GM21737 (cell line): ENCODE results near the gene GBE1.

Source experiments
- ATAC-seq: cut with Tn5 transposase; IDR thresholded peaks from one replicate; pipeline ENCODE4 v1.9.1; 2021; ENCODE audit warnings: mild to moderate bottlenecking, moderate library complexity; ENCODE audit not compliant: unreplicated experiment

Gene GBE1

GRCh38 chr3:81476692-81477091, 284.8 kb downstream of the GBE1 start:
- ATAC-seq: no peak

- no peak for ATAC-seq
Observed at GRCh38 chr3:81472600-81473362, 288.7 kb downstream of the GBE1 start.

- no peak for ATAC-seq
Observed at GRCh38 chr3:81470524-81471278, 290.7 kb downstream of the GBE1 start.

GRCh38 chr3:81468391-81468790, 293.1 kb downstream of the GBE1 start:
- no peak for ATAC-seq

DNA sequence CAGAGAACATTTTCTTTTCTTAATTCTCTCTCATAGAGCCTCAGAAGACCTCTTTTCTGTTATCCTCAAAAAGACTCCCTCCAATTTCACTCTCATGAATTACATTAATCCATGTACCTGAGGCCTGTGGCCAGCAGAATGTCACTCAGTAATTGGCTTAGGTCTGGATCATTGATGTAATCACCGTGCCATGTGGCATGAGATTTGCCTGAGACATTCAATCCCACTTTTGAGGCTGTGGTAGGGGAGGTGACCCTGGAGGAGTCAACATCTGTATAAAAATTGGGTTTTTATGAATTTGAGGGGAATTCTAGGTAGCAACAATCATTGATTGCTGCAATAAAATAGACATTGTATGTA, 295.3 kb downstream of the GBE1 start:
- ATAC-seq: no peak

DNA sequence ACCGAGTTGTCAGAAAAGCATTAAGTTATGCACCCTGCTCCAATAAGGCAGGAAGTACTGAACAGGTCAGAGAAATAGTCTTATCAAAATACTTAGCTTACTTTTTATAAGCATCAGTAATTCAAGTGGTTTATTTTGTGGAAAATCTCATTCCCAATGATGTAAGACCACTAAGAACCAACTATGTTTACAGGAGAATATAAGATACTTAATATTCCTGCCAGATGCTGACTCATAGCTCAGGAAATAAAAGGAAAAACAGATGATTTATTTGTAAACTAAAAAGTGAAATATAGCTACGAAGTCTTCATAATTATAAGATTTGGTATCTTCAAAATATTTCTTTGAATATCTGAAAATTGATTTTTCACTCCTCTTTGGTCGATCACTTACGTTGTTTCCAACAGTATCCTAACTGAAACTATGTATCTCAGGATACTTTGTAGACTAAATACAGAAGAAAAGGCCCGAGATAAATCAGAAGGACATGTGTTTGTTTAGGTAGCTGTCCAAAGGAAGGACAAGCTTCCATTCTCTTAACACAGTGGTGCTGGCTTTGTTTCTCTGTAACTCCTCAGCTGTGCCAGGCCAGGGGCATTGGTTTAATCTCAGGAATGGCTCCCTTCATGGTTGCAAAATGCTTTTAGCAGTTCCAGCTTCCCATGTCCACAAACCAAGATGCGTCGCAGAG, 295.8 kb downstream of the GBE1 start:
- ATAC-seq: no peak

DNA sequence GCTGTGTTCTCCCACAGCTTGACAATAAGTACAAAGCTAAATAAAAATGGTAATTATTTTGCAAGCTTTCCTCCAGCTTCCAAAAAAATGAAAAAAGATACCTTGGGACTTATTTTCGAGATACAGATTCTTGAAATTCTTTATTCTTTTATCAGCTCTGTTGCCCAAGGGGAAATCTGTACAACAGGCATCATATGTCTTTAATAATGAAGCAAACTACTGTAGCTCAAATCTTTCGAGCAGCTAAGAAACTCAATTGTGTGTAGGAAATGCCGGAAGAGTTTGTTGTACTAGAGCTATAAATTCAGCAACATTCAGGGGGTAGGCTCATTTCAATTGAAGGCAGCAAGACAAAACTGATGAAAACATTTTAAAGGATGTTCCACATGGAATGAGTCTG, 297.7 kb downstream of the GBE1 start:
- ATAC-seq: no peak

- ATAC-seq: no peak
Observed at GRCh38 chr3:81462921-81463320, 298.5 kb downstream of the GBE1 start.

- ATAC-seq: no peak
Observed at GRCh38 chr3:81459733-81460132, 301.7 kb downstream of the GBE1 start.

DNA sequence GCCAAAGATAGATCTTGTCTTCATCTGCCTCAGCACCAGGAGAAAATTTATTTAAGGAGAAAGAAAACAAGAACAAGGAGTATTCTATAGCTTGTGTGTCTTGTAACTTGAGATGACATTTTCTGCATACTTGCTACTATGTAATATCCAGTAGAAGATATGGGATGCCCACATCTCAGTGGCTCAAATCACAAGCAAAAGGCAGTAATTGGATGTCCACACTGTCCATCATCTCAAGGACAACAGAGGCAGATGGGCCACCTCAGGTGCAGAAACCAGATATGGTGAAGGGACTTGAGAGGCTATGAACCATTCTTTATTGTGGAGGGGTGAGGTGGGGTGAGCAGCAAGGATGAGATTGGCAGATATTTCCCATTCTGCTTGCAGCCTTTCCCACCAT, 309.0 kb downstream of the GBE1 start:
- no peak for ATAC-seq

DNA sequence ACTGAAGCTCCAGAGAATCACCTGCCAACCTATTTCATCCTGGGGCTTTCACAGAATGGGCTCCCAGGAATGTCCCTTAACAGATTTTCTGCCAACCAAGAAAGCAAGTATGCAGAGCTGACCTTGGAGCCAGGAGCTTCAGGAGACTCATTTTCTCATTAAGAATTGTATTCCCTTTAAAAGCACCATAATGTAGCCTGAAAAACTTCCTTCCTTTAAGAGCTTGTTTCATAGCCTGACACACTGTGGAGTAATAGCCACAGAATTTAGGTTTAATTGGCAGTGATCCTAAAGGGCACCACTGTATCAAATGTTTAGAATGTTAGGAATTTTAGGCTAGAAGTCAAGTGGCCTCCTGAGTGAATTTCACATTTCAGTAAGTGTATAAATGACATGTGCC, 309.8 kb downstream of the GBE1 start:
- ATAC-seq: no peak

DNA sequence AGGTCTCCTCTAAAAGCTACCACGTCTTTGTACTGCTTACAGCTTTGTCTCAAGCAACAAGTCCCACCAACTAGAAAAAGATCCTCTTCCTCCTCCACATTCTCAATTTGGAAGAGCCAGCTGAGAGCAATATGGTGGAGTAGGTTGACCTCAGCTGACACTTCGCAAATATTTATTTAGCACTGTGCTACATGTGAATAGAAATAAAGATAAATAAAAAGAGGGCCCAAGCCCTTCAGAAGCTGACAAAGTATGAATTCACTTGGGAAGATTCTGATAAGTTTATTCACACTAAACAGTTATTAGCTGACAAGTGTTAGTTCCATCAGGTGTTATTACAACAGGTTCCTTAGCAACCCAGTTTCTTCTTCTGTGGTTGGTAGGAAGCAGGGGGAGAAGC, 310.3 kb downstream of the GBE1 start:
- no peak for ATAC-seq

GRCh38 chr3:81446806-81447205, 314.6 kb downstream of the GBE1 start:
- no peak for ATAC-seq

DNA sequence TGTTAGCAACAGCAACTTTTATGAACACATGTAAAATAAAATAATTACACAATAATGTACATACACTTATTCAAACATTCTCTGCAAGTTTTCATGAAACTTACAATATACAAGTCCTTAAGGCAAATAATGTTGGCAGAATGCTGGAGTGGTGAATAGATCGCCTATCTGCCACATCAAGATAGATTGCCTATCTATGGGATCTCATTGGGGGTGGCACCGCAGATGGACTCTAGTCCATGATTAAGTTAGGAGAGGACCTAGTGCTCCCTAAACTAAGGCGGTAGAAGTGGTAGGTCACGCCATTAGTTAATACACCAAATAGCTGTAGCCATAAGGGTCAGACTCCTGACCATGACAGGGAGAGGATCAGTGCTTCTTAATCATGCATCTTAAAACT, 315.7 kb downstream of the GBE1 start:
- no peak for ATAC-seq

GRCh38 chr3:81444817-81445460, 316.5 kb downstream of the GBE1 start:
- ATAC-seq: no peak

DNA sequence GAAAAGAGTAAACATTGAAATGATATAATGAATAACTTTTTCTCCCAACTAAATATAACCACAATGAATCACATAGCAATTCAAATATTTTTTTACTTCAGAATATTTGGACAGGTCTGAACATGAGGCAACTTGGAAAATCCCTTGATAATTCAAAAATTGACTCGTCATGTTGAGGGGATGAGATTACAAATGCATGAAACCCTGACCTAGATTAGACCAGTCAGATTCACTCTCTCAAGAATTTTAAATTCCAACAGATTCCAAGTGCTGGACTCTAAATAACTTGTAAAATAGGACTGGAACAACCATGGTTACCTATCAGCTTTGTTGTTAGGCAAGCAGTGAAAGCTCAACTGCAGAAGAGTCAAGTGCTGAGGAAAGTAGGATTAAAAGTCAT, 317.5 kb downstream of the GBE1 start:
- ATAC-seq: no peak

GRCh38 chr3:81443457-81443782, 318.0 kb downstream of the GBE1 start:
- ATAC-seq: no peak

DNA sequence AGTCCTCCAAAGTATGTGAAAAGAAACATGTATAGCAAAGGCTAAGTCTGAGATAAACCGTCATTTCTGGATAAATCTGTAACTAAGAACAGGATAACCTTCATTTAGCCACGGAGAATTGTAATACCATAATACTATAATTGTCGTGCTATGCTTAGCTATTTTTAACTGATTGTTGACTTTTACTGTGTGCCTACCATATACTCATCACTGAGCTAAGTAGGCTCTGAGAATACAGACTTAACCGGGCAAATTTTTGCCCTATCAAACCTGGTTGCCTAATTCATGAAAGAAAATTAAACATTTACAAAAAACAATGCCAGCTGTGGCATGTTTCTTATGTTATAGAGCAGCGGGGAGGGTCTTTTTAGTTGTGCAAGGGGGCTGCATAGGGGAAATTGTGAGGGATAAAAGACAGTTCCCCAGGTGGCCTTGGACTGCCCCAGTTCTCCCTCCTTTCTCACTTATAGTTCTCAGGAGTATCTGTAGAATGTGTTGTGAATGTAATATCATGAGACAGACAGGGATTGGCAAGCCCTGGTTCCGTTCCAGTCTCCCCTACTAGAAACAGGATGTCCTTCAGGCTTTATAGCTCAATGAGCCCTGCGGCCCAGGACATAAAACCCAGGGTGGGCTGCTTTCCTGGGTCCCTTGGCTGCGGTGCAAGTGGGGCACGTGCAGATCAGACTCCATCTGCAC, 318.5 kb downstream of the GBE1 start:
- no peak for ATAC-seq

- ATAC-seq: no peak
Observed at GRCh38 chr3:81440661-81441060, 320.8 kb downstream of the GBE1 start.
